ENCODE results near the gene PAX5.

PAX5 gene

GRCh38 chr9:37036776-37037502 lies 2.9 kb upstream of the PAX5 start:
- peak; percentile 55 to 66 for DNase-seq

DNA sequence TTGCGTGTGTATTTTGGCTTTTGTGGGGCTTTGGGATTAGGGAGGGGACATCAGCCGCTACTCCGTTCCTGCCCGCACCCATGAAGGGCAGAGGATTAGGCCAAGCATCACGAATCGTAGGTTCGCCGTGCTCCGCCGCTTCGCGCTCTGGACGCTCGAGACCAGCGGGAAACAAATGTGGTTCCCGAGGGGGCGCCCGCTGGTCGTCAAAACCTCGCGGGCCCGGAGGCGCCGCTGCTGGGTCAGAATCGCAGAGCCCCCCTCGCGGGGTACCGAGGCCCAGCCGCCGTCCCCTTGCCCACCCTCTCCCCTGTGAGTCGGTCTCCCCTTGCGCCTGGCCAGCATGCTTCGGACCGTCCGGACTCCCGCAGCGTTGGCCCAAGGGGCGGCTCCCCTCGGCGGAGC lies 2.3 kb upstream of the PAX5 start:
- peak; percentile 8 to 12 for DNase-seq

- DNase-seq, result no peak
These were observed 1.7 kb upstream of the PAX5 start for GRCh38 chr9:37035648-37036370.

GRCh38 chr9:37034938-37035647 lies 1.0 kb upstream of the PAX5 start:
- peak in 1 of 2 experiments; percentile 48 for DNase-seq

- peak; percentile 49 to 54 for DNase-seq
These were observed 353 bp upstream of the PAX5 start for GRCh38 chr9:37034305-37034937.

DNA sequence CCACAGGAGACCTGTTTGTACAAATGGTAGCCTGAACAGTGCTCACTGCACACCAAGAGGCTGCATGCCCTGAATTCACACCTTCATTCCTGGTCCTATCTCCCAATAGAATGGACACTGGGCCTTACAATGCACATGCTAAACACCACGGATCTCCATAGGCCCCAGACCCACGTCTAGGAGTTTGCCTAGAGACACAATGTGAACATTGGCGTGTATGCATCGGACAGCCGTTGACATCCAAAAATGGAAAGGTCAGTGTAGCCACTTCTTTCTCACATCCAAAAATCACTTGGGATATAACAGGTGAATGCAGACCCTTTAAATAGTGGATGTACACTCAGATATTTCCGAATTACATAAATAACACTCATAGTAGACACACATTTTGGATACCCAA lies 927 bp downstream of the PAX5 start:
- no peak for DNase-seq

- no peak for DNase-seq
These were observed 1.4 kb downstream of the PAX5 start for GRCh38 chr9:37032713-37033112.

- DNase-seq, result no peak
These were observed 2.2 kb downstream of the PAX5 start for GRCh38 chr9:37031902-37032301.

GRCh38 chr9:37031081-37031480 lies 3.0 kb downstream of the PAX5 start:
- no peak for DNase-seq

GRCh38 chr9:37030611-37030939 lies 3.5 kb downstream of the PAX5 start:
- DNase-seq, result no peak

DNA sequence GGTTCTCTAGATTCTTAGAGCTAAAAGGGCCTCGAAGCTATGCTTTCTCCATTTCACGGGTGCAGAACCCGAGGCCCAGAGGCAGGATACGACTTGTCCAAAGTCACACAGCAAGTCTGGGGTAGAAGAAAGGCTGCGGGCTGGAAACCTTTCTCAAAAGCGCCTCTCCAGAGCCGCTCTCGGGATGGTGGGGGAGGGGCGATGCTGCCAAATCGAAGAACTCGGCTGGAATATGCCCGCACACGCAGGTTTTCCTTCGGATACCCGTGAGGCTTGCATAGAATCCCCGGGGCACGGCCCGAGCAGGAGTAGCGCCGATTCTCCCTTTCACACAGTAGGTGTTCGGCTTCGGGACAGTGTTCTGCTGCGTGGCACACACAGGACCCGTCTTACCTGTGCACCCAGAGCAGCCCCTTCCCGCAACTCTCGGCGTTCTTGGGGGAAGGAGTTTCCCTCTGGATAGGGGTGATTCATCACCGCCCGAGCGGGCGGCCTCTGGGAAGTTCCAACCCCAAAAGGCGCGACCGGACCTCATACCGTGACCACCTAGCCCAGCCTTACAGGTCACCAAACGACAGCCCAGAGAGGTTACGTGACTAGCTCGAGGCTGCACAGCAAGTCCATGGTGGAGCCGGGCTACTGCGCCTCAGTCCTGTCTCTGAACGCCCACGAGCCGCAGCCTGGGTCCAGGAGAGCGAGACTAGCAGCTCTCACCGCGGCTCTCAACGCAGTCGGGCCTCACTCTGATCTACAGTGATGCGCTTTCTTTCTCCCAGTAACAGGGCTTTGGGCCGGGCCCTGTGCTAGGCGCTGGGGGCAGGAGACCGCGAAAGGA lies 4.1 kb downstream of the PAX5 start:
- no peak for DNase-seq

DNA sequence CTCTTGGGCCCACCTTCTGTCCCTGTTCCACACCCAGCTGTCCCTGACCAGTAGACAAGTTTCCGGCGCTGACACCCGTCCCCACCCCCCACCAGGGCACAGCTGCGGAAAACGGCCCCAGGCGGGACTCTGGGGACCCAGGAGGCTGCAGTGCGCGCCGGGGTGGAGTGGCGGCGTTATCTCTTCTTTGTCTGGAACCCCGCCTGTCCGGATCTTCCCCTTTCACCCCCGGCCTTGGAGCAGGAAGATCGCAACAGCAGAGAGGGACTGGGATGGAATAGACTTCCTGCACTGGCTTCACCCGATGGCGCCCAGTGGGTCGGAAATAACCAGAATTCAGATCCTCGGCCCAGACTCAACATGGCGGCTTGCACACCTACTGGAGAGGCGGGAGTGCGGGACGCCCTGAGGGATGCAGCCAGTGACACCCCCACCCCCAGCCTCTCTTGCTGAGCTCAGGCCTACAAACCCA lies 4.7 kb downstream of the PAX5 start:
- DNase-seq, result no peak

DNA sequence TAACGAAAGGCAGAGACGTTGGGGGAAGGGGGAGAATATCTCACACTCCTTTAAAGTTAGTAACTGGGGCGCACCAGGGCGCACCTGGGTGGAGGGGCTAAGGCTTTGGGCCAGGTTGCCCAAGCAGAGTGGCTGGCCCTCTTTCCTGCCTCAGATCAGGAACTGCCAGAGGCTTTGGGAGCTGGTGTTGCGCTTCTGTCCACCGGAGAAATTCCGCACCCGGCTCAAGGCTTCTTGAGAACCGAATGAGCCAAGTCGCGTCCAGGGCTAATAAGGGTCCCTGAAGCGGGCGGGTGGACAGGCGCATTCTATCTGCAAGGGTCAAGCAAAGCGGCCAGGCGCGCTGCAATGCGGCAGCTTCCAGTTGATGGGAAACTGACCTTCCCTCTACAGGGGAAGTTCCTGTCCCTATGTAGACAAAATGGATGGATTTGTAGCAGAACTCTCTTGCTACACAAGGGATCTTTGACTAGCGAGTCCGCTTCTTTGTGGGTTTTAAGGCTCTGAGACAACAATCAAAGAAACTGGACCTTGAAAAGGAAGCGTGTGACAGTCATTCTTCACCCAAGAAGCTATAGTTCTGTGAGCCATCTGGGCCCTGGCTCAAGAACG lies 5.5 kb downstream of the PAX5 start:
- no peak for DNase-seq

GRCh38 chr9:37027582-37028419 lies 6.3 kb downstream of the PAX5 start:
- DNase-seq, result peak; percentile 93

- peak; percentile 12 to 45 for DNase-seq
These were observed 7.0 kb downstream of the PAX5 start for GRCh38 chr9:37026931-37027581.

DNA sequence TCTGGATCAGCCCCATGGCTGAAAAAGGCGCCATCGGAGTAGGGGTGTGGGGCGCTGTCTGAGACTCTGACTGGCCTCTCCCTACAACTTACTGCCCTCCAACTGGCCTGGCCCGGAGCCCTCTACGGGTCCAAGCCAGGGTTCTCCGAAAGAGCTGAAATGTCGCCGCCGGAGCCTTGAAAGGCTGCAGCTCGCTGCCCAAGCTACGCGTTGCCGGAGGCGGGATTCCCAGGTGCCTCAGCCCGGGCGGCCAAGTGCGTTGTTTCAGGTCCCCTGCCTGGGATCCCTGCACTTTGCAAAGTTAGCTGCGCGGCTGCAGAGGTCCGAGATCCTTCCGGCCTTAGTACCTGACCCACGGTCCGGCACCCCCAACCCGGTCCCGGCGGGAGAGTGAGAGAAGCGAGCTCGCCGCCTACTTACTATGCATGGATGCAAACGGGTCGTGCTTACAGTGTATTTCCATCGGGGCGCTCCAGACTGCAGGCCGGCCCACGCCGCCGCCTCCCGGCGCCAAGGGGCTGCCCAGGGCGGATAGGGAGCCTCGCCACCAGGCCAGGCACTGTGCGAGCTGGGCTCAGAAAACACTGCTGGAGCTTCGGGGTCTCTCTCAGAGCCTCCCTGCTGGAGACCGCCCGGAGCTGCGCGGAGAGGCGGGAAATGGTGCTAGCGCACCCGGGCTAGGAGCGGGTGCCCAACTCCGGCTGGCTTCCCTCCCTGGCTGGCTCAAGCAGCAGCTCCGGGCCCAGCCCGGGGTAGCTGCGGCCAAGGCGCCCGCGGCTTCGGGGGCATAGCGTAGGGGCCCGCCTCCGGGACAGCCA lies 7.7 kb downstream of the PAX5 start:
- peak; percentile 14 to 26 for DNase-seq

DNA sequence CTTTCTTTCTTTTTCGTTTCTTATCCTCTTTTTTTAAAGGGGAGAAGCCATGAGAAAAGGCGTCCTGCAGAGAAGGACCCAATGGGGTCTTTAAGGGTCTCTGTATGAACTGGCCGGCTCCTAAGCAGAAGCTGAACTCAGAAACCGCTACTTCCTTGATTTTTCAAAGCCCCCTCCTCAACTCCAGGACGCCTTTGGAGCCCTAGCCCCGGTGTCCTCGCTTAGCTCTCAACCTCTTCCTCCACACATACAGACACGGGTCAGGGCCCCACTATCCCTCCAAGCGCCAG lies 8.3 kb downstream of the PAX5 start:
- DNase-seq, result peak in 1 of 2 experiments; percentile 15

DNA sequence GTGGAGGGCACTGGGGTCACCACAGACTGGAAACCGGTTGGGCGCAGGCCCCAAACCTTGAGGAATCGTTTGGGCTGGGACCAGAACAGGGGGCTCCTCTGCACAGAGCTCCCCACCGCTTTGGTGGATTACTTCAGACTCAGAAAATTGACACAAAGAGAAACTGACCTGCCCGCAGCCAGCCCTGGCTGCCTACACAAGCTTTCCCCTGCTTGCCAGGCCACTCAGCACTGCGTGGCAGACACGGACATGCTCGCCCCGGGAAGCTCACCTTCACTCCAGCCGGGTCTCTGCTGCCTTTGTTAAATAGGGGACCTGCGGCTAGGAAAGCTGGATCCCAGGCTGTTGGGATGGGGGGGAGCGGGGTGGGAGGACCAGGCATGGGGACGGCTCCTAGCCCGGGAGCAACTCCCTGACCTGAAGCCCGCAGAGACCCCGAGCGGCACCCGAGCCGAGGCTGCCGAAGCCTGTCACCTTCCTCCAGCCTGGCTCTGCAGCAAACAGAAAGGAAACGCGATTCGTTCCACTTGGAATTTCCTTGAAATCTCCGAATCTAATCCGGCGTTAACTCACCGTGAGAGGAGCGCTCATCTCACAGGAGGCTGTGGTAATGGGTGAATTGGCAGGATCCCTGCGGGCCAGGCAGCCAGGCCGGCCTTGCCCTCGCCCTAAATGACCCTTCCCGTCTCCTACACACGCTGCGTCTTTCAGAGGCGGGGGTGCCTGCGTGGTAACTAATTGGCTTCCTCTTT lies 8.8 kb downstream of the PAX5 start:
- DNase-seq, result no peak

DNA sequence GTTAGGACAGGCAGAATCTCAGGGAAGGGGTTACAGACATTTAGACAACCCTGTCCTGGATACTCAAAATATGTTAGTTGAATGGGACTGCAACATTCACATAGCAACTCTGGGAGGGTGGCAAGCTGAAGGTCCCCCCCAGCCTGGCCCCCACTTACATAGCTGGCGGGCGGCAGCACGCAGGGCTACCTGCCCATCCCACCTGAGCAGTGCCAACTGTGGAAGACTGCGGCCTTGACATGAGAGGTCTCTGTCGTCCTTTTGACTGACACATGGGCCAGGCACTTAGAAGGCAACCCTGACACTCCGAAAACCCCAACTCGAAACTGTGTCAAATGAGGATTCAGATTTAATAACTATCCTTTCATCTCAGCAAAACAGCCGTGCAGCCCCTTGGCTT lies 16.5 kb downstream of the PAX5 start:
- no peak for DNase-seq
